Cardiac muscle cell (in vitro differentiated cells and primary cell): ENCODE data around the gene MPZL1. TPM values are rescaled to one million over a fixed set of nuclear protein-coding genes. Genes with fewer than 3 reads are reported as not detected.

Experiments
- DNase-seq, 2 donors: peaks; one replicate each; pipeline versions ENCODE4 v3.0.0 to v3.0.0-alpha.2; 2010 to 2017; ENCODE audit warnings: low read depth in 1 of 2, low spot score in 1 of 2
- H3K27ac ChIP-seq: fragments of 200-600 bp; sonication (generic); 2 replicates; pipeline ENCODE4 v1.5.1; 2016
- H3K27me3 ChIP-seq: fragments of 200-600 bp; sonication (generic); 2 replicates; pipeline ENCODE4 v1.6.0; 2016; ENCODE audit warnings: control low read depth
- H3K36me3 ChIP-seq: fragments of 200-600 bp; sonication (generic); 2 replicates; pipeline ENCODE4 v1.5.1; 2016; ENCODE audit warnings: control low read depth
- H3K4me1 ChIP-seq: fragments of 200-600 bp; sonication (generic); 2 replicates; pipeline ENCODE4 v1.8.1; 2017; ENCODE audit warnings: low read depth, mild to moderate bottlenecking, mixed run types
- H3K4me3 ChIP-seq: fragments of 200-600 bp; sonication (generic); 2 replicates; pipeline ENCODE4 v1.5.1; 2016; ENCODE audit warnings: mild to moderate bottlenecking
- H3K9me3 ChIP-seq: fragments of 200-600 bp; sonication (generic); 2 replicates; pipeline ENCODE4 v1.5.1; 2017; ENCODE audit warnings: low read depth, mild to moderate bottlenecking, control low read depth
- polyA plus RNA-seq: library from polyadenylated mRNA; unstranded; fragments of >200 nt; fragmentation: Nextera tagmentation; extraction: Ambion mirVana; gene quantifications from 2 replicates; pipeline ENCODE4 v1.2.1, GENCODE V29; 2016
- total RNA-seq: library from RNA; depleted of rRNA; stranded (reverse); fragments of >200 nt; gene quantifications from 2 replicates; pipeline ENCODE4 v1.2.3, GENCODE V29; 2016
- TF ChIP-seq, protein P1 (sequence below): IDR thresholded peaks from 2 replicates; pipeline ENCODE4 v1.5.1; 2012; ENCODE audit warnings: low read depth, mild to moderate bottlenecking, low read length

Gene MPZL1
- total and polyA plus RNA-seq, 2 experiments from 2014 or later = 107 to 114 TPM

DNA sequence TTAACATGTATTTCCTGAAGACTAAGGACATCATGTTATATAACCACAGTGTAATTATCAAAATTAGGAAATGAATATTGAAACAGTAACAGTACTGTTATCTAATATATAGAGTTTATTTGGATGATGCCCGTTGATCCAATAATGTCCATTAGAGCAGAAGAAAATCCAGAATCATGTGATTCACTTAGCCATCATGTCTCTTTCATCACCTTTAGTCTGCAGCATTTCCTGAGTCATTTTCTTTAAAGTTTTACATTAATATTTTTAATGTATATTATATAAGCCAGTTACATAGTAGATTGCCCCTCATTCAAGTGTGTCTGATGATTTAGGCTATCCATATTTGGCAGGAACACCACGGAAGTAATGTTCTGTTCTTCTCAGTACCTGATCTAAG, 28.9 kb downstream of the MPZL1 start:
- Histone ChIP-seq H3K4me3 (no peak overlapping the region), H3K4me1 (peaks cover 31% of the 10 kb centered on the region)
- TF ChIP-seq, protein P1, sequence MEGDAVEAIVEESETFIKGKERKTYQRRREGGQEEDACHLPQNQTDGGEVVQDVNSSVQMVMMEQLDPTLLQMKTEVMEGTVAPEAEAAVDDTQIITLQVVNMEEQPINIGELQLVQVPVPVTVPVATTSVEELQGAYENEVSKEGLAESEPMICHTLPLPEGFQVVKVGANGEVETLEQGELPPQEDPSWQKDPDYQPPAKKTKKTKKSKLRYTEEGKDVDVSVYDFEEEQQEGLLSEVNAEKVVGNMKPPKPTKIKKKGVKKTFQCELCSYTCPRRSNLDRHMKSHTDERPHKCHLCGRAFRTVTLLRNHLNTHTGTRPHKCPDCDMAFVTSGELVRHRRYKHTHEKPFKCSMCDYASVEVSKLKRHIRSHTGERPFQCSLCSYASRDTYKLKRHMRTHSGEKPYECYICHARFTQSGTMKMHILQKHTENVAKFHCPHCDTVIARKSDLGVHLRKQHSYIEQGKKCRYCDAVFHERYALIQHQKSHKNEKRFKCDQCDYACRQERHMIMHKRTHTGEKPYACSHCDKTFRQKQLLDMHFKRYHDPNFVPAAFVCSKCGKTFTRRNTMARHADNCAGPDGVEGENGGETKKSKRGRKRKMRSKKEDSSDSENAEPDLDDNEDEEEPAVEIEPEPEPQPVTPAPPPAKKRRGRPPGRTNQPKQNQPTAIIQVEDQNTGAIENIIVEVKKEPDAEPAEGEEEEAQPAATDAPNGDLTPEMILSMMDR = no peak

DNA sequence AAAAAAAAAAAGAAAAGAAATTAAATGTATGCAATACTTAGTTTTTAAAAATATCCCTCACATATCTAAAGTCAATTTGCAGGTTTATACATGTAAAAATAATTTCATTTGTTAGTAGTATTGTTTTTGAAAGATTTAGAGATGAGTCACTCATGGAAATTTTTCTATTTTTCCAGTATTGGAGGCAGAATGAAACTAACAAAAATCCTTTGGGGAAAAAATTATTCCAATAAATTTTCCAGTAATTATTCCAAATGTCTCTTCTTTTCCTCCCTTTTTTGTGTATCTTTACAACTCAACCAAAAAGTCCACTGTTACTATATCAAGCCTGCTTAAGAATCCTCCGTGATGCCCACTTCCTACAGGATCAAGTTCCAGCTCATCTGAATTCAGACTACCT, 29.9 kb downstream of the MPZL1 start:
- no peaks in the 10 kb centered on the region for H3K36me3 ChIP-seq

More for the DNA sequence above, 28.9 kb downstream of the MPZL1 start:
- DNase-seq = no peak
- Histone ChIP-seq H3K27me3 (no peaks in the 10 kb centered on the region), H3K36me3 (no peaks in the 10 kb centered on the region), H3K27ac (no peak overlapping the region), H3K9me3 (no peaks in the 10 kb centered on the region)

DNA sequence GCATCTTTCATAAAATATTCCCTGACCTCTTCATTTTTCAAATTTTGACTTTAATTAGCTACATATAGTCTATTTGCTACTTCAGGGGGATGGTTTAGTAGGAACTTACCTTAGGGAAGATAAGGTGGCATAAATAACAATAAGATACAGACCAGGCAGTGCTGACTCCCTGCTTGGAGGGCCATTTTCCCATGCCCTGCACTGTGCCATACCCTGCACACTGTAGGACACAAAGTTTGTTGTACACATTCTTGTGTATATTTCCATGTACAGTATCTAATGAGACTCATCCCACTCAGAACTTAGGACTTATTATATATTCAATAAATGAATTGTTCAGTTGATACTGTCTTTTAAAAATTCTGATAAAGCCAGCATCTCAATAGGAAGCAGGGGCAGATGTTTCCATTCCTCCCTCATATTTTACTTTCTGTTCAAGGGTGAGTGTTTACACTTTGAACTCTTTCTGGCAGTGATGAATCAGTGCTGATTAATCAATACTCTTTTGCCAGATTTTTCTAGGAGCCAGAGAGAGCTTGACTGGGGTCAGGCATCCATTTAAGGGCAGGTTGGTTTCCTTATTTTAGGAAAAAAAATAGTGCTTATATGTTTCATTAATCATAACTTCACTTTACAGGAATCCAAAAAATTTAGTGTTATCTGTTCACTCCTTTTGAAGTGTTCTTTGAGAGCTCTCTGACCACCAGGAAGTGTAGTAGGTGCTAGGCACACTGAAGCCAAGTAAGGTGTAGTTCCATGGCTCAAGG, 30.6 kb downstream of the MPZL1 start:
- Histone ChIP-seq H3K27me3 (no peaks in the 10 kb centered on the region), H3K27ac (no peak overlapping the region), H3K4me1 (peaks cover 43% of the 10 kb centered on the region), H3K4me3 (no peak overlapping the region), H3K9me3 (no peaks in the 10 kb centered on the region), H3K36me3 (no peaks in the 10 kb centered on the region)
- no peak for DNase-seq
- TF ChIP-seq, protein P1 = no peak

More for the DNA sequence above, 29.9 kb downstream of the MPZL1 start:
- no peaks in the 10 kb centered on the region for H3K9me3 ChIP-seq
- no peak overlapping the region for H3K27ac ChIP-seq
- H3K27me3 ChIP-seq = no peaks in the 10 kb centered on the region
- no peak for DNase-seq
- peaks cover 35% of the 10 kb centered on the region for H3K4me1 ChIP-seq
- TF ChIP-seq, protein P1 = no peak
- no peak overlapping the region for H3K4me3 ChIP-seq

DNA sequence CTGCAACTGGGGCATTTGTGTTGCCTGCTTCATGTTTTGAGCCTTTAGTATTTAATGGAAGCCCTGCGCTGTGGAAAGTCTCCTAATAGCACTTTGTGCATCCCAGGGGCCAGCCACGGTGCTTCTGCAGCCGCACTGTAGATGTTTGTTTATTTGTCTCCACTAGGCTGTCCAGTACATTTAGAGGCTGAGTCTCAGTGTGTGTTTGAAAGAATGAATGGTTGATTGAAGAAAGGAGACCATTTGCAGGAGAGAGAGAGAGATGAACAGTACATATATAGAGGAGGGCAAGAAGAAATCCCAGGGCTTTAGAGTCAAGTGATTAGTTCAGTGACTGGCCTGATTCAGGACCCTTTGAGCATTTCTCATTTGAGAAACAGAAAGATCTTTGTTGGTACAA, 33.9 kb downstream of the MPZL1 start:
- peaks cover 46% of the 10 kb centered on the region for H3K4me1 ChIP-seq
- TF ChIP-seq, protein P1 = no peak
- no peak overlapping the region for H3K4me3 ChIP-seq
- peak overlapping the region; percentile 33 for H3K27ac ChIP-seq
- H3K36me3 ChIP-seq = no peaks in the 10 kb centered on the region
- DNase-seq = peak in 1 of 2 donors; percentile 14
- no peaks in the 10 kb centered on the region for H3K9me3 ChIP-seq
- no peaks in the 10 kb centered on the region for H3K27me3 ChIP-seq

DNA sequence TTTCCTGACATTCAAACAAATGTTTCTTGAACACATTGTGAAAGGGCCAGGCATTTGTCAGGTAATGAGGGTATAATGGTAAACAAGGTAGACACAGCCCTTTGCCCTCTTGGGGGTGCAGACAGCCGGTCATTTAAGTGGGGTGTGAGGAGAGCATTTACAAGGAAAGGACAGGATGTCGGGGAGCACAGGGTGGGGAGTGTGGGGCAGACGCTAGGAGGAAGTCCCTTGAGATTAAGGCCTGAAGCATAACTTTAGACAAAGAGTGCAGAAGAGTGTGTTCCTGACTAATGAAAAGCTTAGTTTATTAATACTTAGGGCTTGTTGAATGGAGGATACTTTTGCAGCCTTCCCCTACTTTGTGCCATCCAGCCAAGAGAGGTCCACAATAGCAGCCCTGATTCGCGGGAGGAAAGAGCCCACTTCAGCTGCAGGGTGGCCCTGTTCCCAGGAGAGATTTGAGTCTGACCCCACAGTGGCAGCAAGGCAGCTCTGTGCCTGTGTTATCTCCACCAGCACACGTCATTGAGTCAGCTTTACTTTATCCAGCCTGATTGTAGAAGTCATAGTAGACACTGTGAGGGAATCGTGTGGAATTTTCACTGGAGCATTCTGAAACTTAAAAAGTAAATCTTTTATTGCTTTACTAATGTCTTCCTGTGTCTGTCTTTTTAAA, 35.1 kb downstream of the MPZL1 start:
- Histone ChIP-seq H3K27me3 (no peaks in the 10 kb centered on the region), H3K4me3 (no peak overlapping the region)
- TF ChIP-seq, protein P1 = no peak

More for the DNA sequence above, 35.1 kb downstream of the MPZL1 start:
- Histone ChIP-seq H3K9me3 (no peaks in the 10 kb centered on the region), H3K27ac (peak overlapping the region; percentile 25), H3K4me1 (peaks cover 47% of the 10 kb centered on the region), H3K36me3 (no peaks in the 10 kb centered on the region)
- DNase-seq = peak; percentile 69 to 80
